Right renal cortex interstitium (tissue), 3 donors: ENCODE data around the gene GALNT7. TPM values are rescaled to one million over a fixed set of nuclear protein-coding genes. Genes with fewer than 3 reads are reported as not detected.
"Not testable (repeated sequence)": the region's sequence is repeated elsewhere in the genome, so short reads cannot be mapped to it uniquely, and the experiment has no call there.

Source experiments
- DNase-seq, 3 donors: peaks; one replicate each; pipeline ENCODE4 v3.0.0-alpha.2; 2013; ENCODE audit warnings: low read depth in 3 of 3, low spot score in 2 of 3
- polyA plus RNA-seq, 3 donors: library from polyadenylated mRNA; unstranded; fragments of 120-200 nt; gene quantifications; one replicate each; pipeline ENCODE4 v1.2.1, GENCODE V29; 2013; ENCODE audit not compliant: insufficient read length in 3 of 3

GALNT7 gene
- polyA plus RNA-seq, 3 donors, result 33.6 to 38.0 (median 37.1) TPM

GRCh38 chr4:173166491-173166890, 2.1 kb upstream of the GALNT7 start:
- no peak for DNase-seq

GRCh38 chr4:173167758-173168395, 734 bp upstream of the GALNT7 start:
- DNase-seq, result peak; percentile 14 to 36 (median 32)

- no peak for DNase-seq
Measured at GRCh38 chr4:173169178-173169427, 492 bp downstream of the GALNT7 start.

GRCh38 chr4:173169428-173170181, 994 bp downstream of the GALNT7 start:
- peak; percentile 18 to 59 (median 47) for DNase-seq

- DNase-seq, result no peak
Measured at GRCh38 chr4:173170182-173170778, 1.7 kb downstream of the GALNT7 start.

GRCh38 chr4:173171098-173171497, 2.5 kb downstream of the GALNT7 start:
- no peak for DNase-seq

GRCh38 chr4:173171987-173172386, 3.4 kb downstream of the GALNT7 start:
- no peak for DNase-seq

GRCh38 chr4:173174184-173174583, 5.6 kb downstream of the GALNT7 start:
- no peak for DNase-seq

GRCh38 chr4:173174594-173175012, 6.0 kb downstream of the GALNT7 start:
- DNase-seq, result no peak

- no peak for DNase-seq
Measured at GRCh38 chr4:173176010-173176409, 7.4 kb downstream of the GALNT7 start.

- DNase-seq, result no peak
Measured at GRCh38 chr4:173177232-173177631, 8.6 kb downstream of the GALNT7 start.

GRCh38 chr4:173178144-173178543, 9.5 kb downstream of the GALNT7 start:
- DNase-seq, result no peak

GRCh38 chr4:173181848-173182247, 13.2 kb downstream of the GALNT7 start:
- no peak for DNase-seq

GRCh38 chr4:173182403-173182802, 13.8 kb downstream of the GALNT7 start:
- no peak for DNase-seq

GRCh38 chr4:173183659-173184247, 15.1 kb downstream of the GALNT7 start:
- not testable (repeated sequence) for DNase-seq

- DNase-seq, result no peak
Measured at GRCh38 chr4:173185847-173186510, 17.4 kb downstream of the GALNT7 start.

- DNase-seq, result no peak
Measured at GRCh38 chr4:173187732-173188131, 19.1 kb downstream of the GALNT7 start.

- DNase-seq, result no peak
Measured at GRCh38 chr4:173188648-173189047, 20.0 kb downstream of the GALNT7 start.

- no peak for DNase-seq
Measured at GRCh38 chr4:173189117-173189693, 20.6 kb downstream of the GALNT7 start.

- no peak for DNase-seq
Measured at GRCh38 chr4:173191623-173192041, 23.0 kb downstream of the GALNT7 start.
